Peyer's patch (tissue), 4 donors: ENCODE measurements around the gene KHDC4. TPM values are rescaled to one million over a fixed set of nuclear protein-coding genes. Genes with fewer than 3 reads are reported as not detected.

Source experiments
- DNase-seq, 3 donors: peaks; one replicate each; pipeline ENCODE4 v3.0.0-alpha.2; 2017 to 2019
- H3K27ac ChIP-seq, 4 donors: fragments of 200-600 bp; sonication (generic); one replicate each; pipeline ENCODE4 v1.5.1; 2016 to 2019
- H3K27me3 ChIP-seq, 2 donors: fragments of 200-600 bp; sonication (generic); one replicate each; pipeline ENCODE4 v1.5.1; 2019
- H3K36me3 ChIP-seq, 3 donors: fragments of 200-600 bp; sonication (generic); one replicate each; pipeline ENCODE4 v1.5.1; 2016 to 2019
- H3K4me1 ChIP-seq, 4 donors: fragments of 200-600 bp; sonication (generic); one replicate each; pipeline ENCODE4 v1.5.1; 2016 to 2019
- H3K4me3 ChIP-seq, 4 donors: fragments of 200-600 bp; sonication (generic); 1 replicate in 3 of 4; 2 replicates in 1 of 4; pipeline ENCODE4 v1.5.1; 2016 to 2019; ENCODE audit warnings: mild to moderate bottlenecking in 1 of 4
- H3K9me3 ChIP-seq, 4 donors: fragments of 200-600 bp; sonication (generic); one replicate each; pipeline ENCODE4 v1.5.1; 2016 to 2019; ENCODE audit warnings: mild to moderate bottlenecking in 1 of 4
- CTCF ChIP-seq, 6 experiments: fragments of 450-650 bp in 4 of 6; fragments of 200-600 bp in 2 of 6; sonication (generic) in 1 of 6; IDR thresholded peaks; one replicate each; pipeline ENCODE4 v1.5.1; 2017 to 2019; ENCODE audit warnings: antibody characterized with exemption in 6 of 6, mild to moderate bottlenecking in 3 of 6, moderate library complexity in 1 of 6
- POLR2A ChIP-seq, 2 donors: fragments of 450-650 bp; IDR thresholded peaks; one replicate each; pipeline ENCODE4 v1.5.1; 2017; ENCODE audit warnings: antibody characterized with exemption in 2 of 2, mild to moderate bottlenecking in 2 of 2, moderate library complexity in 2 of 2
- total RNA-seq, 4 donors: library from RNA; depleted of rRNA; stranded (reverse); fragments of >200 nt; gene quantifications; one replicate each; pipeline ENCODE4 v1.1.0, GENCODE V29; 2016

The KHDC4 gene
- total RNA-seq, 4 donors from 2014 or later = 71.5 to 146 (median 96.4) TPM

- Histone ChIP-seq H3K36me3 (peaks cover 0 to 98% (median 0%) of the 10 kb centered on the region in 3 donors), H3K9me3 (no peaks in the 10 kb centered on the region), H3K4me1 (peaks cover 0 to 6% (median 3%) of the 10 kb centered on the region in 4 donors), H3K4me3 (no peak overlapping the region), H3K27ac (no peak overlapping the region), H3K27me3 (no peaks in the 10 kb centered on the region)
- TF ChIP-seq POLR2A (IDR thresholded peaks at IDR 0.05) = no peak
- TF ChIP-seq CTCF (IDR thresholded peaks at IDR 0.05) = no peak
- DNase-seq = no peak
These were observed 17.7 kb upstream of the KHDC4 start for GRCh38 chr1:155951753-155952504.

- Histone ChIP-seq H3K27ac (no peak overlapping the region), H3K9me3 (no peaks in the 10 kb centered on the region), H3K4me3 (no peak overlapping the region), H3K4me1 (peaks cover 0 to 14% (median 12%) of the 10 kb centered on the region in 4 donors), H3K36me3 (peaks cover 0 to 94% (median 0%) of the 10 kb centered on the region in 3 donors), H3K27me3 (no peaks in the 10 kb centered on the region)
- DNase-seq = peak in 1 of 3 donors; percentile 30
- TF ChIP-seq CTCF (IDR thresholded peaks at IDR 0.05) = no peak
- no peak for TF ChIP-seq POLR2A (IDR thresholded peaks at IDR 0.05)
These were observed 16.6 kb upstream of the KHDC4 start for GRCh38 chr1:155950829-155951228.

GRCh38 chr1:155947741-155948140 is 13.5 kb upstream of the KHDC4 start:
- DNase-seq = peak in 1 of 3 donors; percentile 6
- no peak for TF ChIP-seq POLR2A (IDR thresholded peaks at IDR 0.05)
- no peak for TF ChIP-seq CTCF (IDR thresholded peaks at IDR 0.05)
- Histone ChIP-seq H3K9me3 (no peaks in the 10 kb centered on the region), H3K27me3 (no peaks in the 10 kb centered on the region), H3K36me3 (peaks cover 0 to 65% (median 0%) of the 10 kb centered on the region in 3 donors), H3K4me1 (peaks cover 0 to 39% (median 29%) of the 10 kb centered on the region in 4 donors), H3K4me3 (no peak overlapping the region), H3K27ac (peak overlapping the region in 2 of 4 donors; percentile 76 to 87)

GRCh38 chr1:155947292-155947691 is 13.1 kb upstream of the KHDC4 start:
- peaks cover 0 to 61% (median 0%) of the 10 kb centered on the region in 3 donors for H3K36me3 ChIP-seq
- H3K4me3 ChIP-seq = no peak overlapping the region
- H3K9me3 ChIP-seq = no peaks in the 10 kb centered on the region
- peaks cover 0 to 44% (median 29%) of the 10 kb centered on the region in 4 donors for H3K4me1 ChIP-seq
- no peaks in the 10 kb centered on the region for H3K27me3 ChIP-seq
- no peak for TF ChIP-seq CTCF (IDR thresholded peaks at IDR 0.05)
- no peak for TF ChIP-seq POLR2A (IDR thresholded peaks at IDR 0.05)
- DNase-seq = peak in 1 of 3 donors; percentile 20
- peak overlapping the region in 3 of 4 donors; percentile 50 to 87 (median 76) for H3K27ac ChIP-seq

- peak overlapping the region; percentile 49 to 87 (median 63) for H3K27ac ChIP-seq
- peaks cover 0 to 55% (median 0%) of the 10 kb centered on the region in 3 donors for H3K36me3 ChIP-seq
These were observed 12.5 kb upstream of the KHDC4 start for GRCh38 chr1:155946633-155947219.

More at GRCh38 chr1:155946633-155947219, 12.5 kb upstream of the KHDC4 start:
- Histone ChIP-seq H3K4me3 (no peak overlapping the region), H3K9me3 (no peaks in the 10 kb centered on the region), H3K4me1 (peaks cover 0 to 48% (median 32%) of the 10 kb centered on the region in 4 donors), H3K27me3 (no peaks in the 10 kb centered on the region)
- no peak for TF ChIP-seq POLR2A (IDR thresholded peaks at IDR 0.05)
- no peak for TF ChIP-seq CTCF (IDR thresholded peaks at IDR 0.05)
- peak in 1 of 3 donors; percentile 6 for DNase-seq
